Cardiac muscle cell (in vitro differentiated cells and primary cell): ENCODE measurements around the gene TJAP1. TPM values are rescaled to one million over a fixed set of nuclear protein-coding genes. Genes with fewer than 3 reads are reported as not detected.

ENCODE experiments used
- DNase-seq, 2 donors: peaks; one replicate each; pipeline versions ENCODE4 v3.0.0 to v3.0.0-alpha.2; 2010 to 2017; ENCODE audit warnings: low read depth in 1 of 2, low spot score in 1 of 2
- H3K27ac ChIP-seq: fragments of 200-600 bp; sonication (generic); 2 replicates; pipeline ENCODE4 v1.5.1; 2016
- H3K27me3 ChIP-seq: fragments of 200-600 bp; sonication (generic); 2 replicates; pipeline ENCODE4 v1.6.0; 2016; ENCODE audit warnings: control low read depth
- H3K36me3 ChIP-seq: fragments of 200-600 bp; sonication (generic); 2 replicates; pipeline ENCODE4 v1.5.1; 2016; ENCODE audit warnings: control low read depth
- H3K4me1 ChIP-seq: fragments of 200-600 bp; sonication (generic); 2 replicates; pipeline ENCODE4 v1.8.1; 2017; ENCODE audit warnings: low read depth, mild to moderate bottlenecking, mixed run types
- H3K4me3 ChIP-seq: fragments of 200-600 bp; sonication (generic); 2 replicates; pipeline ENCODE4 v1.5.1; 2016; ENCODE audit warnings: mild to moderate bottlenecking
- H3K9me3 ChIP-seq: fragments of 200-600 bp; sonication (generic); 2 replicates; pipeline ENCODE4 v1.5.1; 2017; ENCODE audit warnings: low read depth, mild to moderate bottlenecking, control low read depth
- CTCF ChIP-seq: IDR thresholded peaks from 2 replicates; pipeline ENCODE4 v1.5.1; 2012; ENCODE audit warnings: low read depth, mild to moderate bottlenecking, low read length
- polyA plus RNA-seq: library from polyadenylated mRNA; unstranded; fragments of >200 nt; fragmentation: Nextera tagmentation; extraction: Ambion mirVana; gene quantifications from 2 replicates; pipeline ENCODE4 v1.2.1, GENCODE V29; 2016
- total RNA-seq: library from RNA; depleted of rRNA; stranded (reverse); fragments of >200 nt; gene quantifications from 2 replicates; pipeline ENCODE4 v1.2.3, GENCODE V29; 2016

TJAP1 gene
- total and polyA plus RNA-seq, 2 experiments from 2014 or later: 25.8 to 31.2 TPM

GRCh38 chr6:43509984-43510826, 32.8 kb downstream of the TJAP1 start, which contains the start of gene LRRC73:
Gene LRRC73 (minus strand): TSS chr6:43510346. CDS start chr6:43509785, 561 bp downstream.
- Histone ChIP-seq H3K4me1 (peaks cover 5% of the 10 kb centered on the region), H3K27ac (no peak within 1 kb of the TSS)
- no peak for TF ChIP-seq CTCF

GRCh38 chr6:43510827-43511163, 33.4 kb downstream of the TJAP1 start:
- Histone ChIP-seq H3K27me3 (peaks cover 17% of the 10 kb centered on the region), H3K4me1 (peaks cover 7% of the 10 kb centered on the region), H3K27ac (no peak overlapping the region), H3K9me3 (no peaks in the 10 kb centered on the region), H3K4me3 (no peak overlapping the region), H3K36me3 (peaks cover 27% of the 10 kb centered on the region)
- no peak for DNase-seq
- TF ChIP-seq CTCF: no peak

More at GRCh38 chr6:43509984-43510826, 32.8 kb downstream of the TJAP1 start, which contains the start of gene LRRC73:
- H3K9me3 ChIP-seq: no peaks in the 10 kb centered on the region
- peak; percentile 90 to 91 for DNase-seq
- H3K27me3 ChIP-seq: peaks cover 17% of the 10 kb centered on the region
- H3K4me3 ChIP-seq: peak within 1 kb of the TSS; percentile 72
- peaks cover 26% of the 10 kb centered on the region for H3K36me3 ChIP-seq

- no peak for TF ChIP-seq CTCF
- H3K4me3 ChIP-seq: no peak overlapping the region
- no peak for DNase-seq
- H3K27ac ChIP-seq: peak overlapping the region; percentile 1
- H3K4me1 ChIP-seq: peaks cover 6% of the 10 kb centered on the region
- H3K9me3 ChIP-seq: no peaks in the 10 kb centered on the region
- H3K27me3 ChIP-seq: peaks cover 17% of the 10 kb centered on the region
- peaks cover 27% of the 10 kb centered on the region for H3K36me3 ChIP-seq
Measured at GRCh38 chr6:43511824-43512415, 34.5 kb downstream of the TJAP1 start.

- H3K27me3 ChIP-seq: no peaks in the 10 kb centered on the region
- H3K27ac ChIP-seq: peak overlapping the region; percentile 91
- H3K4me3 ChIP-seq: peak overlapping the region; percentile 86
- no peak for TF ChIP-seq CTCF
- peaks cover 9% of the 10 kb centered on the region for H3K4me1 ChIP-seq
- DNase-seq: no peak
- no peaks in the 10 kb centered on the region for H3K9me3 ChIP-seq
- peaks cover 44% of the 10 kb centered on the region for H3K36me3 ChIP-seq
Measured at GRCh38 chr6:43515808-43516207, 38.4 kb downstream of the TJAP1 start.

GRCh38 chr6:43516367-43516696, 39.0 kb downstream of the TJAP1 start:
- Histone ChIP-seq H3K4me3 (peak overlapping the region; percentile 86), H3K27me3 (no peaks in the 10 kb centered on the region), H3K4me1 (peaks cover 9% of the 10 kb centered on the region), H3K36me3 (peaks cover 48% of the 10 kb centered on the region), H3K27ac (peak overlapping the region; percentile 91), H3K9me3 (no peaks in the 10 kb centered on the region)
- TF ChIP-seq CTCF: no peak
- DNase-seq: no peak
